AG09319 (cell line): ENCODE results near the gene NCK1.
"Not testable (repeated sequence)": the region's sequence is repeated elsewhere in the genome, so short reads cannot be mapped to it uniquely, and the experiment has no call there.

Source experiments
- DNase-seq: peaks from one replicate; pipeline ENCODE4 v3.0.0-alpha.2; 2010; ENCODE audit warnings: low read depth; ENCODE audit errors: extremely low read depth
- CTCF ChIP-seq: IDR thresholded peaks from 2 replicates; pipeline ENCODE4 v1.5.1; 2011; ENCODE audit warnings: low read depth, mild to moderate bottlenecking, inconsistent platforms, low read length, moderate library complexity

Gene NCK1

GRCh38 chr3:136974670-136975069 is 112.7 kb downstream of the NCK1 start:
- no peak for DNase-seq
- TF ChIP-seq CTCF = no peak

DNA sequence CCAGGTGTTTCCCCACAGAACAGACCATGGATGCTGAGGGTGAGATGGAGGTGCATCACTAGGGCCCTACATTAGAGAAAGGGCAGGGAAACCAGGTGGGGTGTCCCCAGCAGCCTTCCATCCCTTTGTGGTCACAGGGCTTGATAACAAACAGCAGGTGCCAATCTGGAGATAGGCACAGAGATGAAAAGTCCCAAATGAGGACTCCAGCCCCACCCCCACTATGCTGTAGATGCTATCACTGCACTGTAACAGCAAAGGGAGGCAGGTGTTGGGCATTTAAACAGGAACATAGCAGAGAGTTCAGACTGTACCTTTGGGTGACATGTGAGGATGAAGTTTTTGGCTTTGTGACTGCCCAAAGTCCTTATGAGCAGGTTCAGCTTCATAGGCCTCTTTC is 117.2 kb downstream of the NCK1 start:
- no peak for DNase-seq
- TF ChIP-seq CTCF = no peak

GRCh38 chr3:136979684-136980083 is 117.7 kb downstream of the NCK1 start:
- no peak for TF ChIP-seq CTCF
- DNase-seq = no peak

DNA sequence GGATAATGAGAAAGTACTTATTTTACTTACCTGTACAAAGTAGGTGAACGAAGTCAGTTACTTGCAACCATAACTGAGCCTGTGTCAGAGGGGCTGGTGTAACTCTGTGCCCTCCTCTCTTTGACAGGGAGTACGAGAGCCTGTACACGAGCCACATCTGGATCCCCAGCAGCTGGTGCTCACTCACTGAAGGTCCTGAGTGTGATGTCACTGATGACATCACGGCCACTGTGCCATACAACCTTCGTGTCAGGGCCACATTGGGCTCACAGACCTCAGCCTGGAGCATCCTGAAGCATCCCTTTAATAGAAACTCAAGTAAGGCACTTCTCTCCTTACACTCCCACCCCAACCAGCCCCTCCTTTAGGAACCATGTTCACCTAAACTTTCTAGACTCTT is 120.0 kb downstream of the NCK1 start:
- DNase-seq = no peak
- TF ChIP-seq CTCF = no peak

DNA sequence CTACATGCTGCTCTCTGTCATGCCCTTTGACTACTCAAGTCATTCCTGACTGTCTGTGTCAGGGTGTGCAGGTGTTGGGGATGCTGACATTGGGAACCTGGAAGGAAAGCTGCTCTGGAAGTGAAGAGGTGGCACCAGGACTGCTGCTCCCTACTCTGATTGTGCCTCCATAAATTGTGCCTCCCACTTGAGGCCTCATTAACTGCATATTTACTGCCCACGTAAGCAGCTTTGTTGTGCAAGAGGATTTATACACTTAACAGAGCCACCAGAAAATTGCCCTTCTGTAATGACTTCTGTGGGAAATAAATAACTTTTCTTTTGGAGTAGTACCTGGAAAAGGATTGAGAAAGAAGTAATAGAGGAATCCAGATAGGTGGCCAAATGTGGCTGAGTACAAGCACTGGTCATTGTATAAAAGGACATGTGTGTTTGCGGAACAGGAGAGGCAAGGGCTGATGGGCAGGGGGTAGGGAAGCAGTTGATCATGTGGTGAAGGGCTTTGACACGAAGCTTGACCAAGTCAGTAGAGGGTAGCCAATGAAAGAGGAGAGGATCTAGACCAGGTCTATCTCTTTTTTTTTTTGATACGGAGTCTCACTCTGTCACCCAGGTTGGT is 120.6 kb downstream of the NCK1 start:
- no peak for DNase-seq
- TF ChIP-seq CTCF = no peak

DNA sequence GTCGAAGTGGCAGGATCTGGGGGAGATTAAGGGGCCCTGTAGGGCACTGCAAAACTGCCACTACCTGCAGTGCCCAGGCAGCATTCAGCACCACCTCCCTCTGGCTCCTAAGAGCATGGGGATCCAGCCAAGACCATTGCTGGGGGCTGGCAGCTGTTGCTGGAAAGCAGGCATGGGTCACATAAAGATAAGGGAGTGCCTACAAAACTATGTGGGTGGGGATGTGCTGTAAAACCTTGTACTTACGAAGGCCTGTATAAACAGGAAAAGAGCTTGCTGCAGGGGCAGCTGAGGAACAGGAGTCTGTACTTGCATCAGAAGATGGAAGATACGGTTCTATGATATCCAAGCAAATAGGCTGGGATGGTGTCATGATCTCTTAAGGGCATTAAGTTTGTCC is 122.8 kb downstream of the NCK1 start:
- TF ChIP-seq CTCF = no peak
- DNase-seq = no peak

DNA sequence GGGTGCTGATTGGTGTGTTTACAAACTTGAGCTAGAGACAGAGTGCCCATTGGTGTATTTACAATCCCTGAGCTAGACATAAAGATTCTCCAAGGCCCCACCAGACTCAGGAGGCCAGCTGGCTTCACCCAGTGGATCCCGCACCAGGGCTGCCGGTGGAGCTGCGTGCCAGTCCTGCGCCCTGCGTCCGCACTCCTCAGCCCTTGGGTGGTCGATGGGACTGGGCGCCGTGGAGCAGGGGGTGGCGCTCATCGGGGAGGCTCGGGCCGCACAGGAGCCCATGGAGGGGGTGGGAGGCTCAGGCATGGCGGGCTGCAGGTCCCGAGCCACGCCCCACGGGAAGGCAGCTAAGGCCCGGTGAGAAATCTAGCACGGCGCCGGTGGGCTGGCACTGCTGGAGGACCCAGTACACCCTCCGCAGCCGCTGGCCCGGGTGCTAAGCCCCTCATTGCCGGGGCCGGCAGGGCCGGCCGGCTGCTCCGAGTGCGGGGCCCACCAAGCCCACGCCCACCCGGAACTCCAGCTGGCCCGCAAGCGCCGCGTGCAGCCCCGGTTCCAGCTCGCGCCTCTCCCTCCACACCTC is 125.5 kb downstream of the NCK1 start:
- DNase-seq = not testable (repeated sequence)

- DNase-seq = no peak
- TF ChIP-seq CTCF = no peak
Measured at GRCh38 chr3:136988651-136989050, 126.6 kb downstream of the NCK1 start.
